Suprapubic skin (tissue), 4 donors: Measurements from ENCODE around the gene EXOC7. TPM values are rescaled to one million over a fixed set of nuclear protein-coding genes. Genes with fewer than 3 reads are reported as not detected.

Source experiments
- DNase-seq, 2 donors: peaks; one replicate each; pipeline ENCODE4 v3.0.0-alpha.2; 2019; ENCODE audit warnings: low spot score in 2 of 2
- H3K27ac ChIP-seq: fragments of 200-600 bp; sonication (generic); one replicate; pipeline ENCODE4 v1.5.1; 2019
- H3K27me3 ChIP-seq: fragments of 200-600 bp; sonication (generic); one replicate; pipeline ENCODE4 v1.5.1; 2019
- H3K36me3 ChIP-seq: fragments of 200-600 bp; sonication (generic); one replicate; pipeline ENCODE4 v1.5.1; 2019
- H3K4me1 ChIP-seq: fragments of 200-600 bp; sonication (generic); one replicate; pipeline ENCODE4 v1.5.1; 2019
- H3K4me3 ChIP-seq: fragments of 200-600 bp; sonication (generic); one replicate; pipeline ENCODE4 v1.5.1; 2019; ENCODE audit warnings: mild to moderate bottlenecking
- H3K9me3 ChIP-seq: fragments of 200-600 bp; sonication (generic); one replicate; pipeline ENCODE4 v1.5.1; 2019
- CTCF ChIP-seq, 2 donors: fragments of 200-600 bp in 1 of 2; fragments of 450-650 bp in 1 of 2; sonication (generic) in 1 of 2; IDR thresholded peaks; one replicate each; pipeline ENCODE4 v1.5.1; 2016 to 2019; ENCODE audit warnings: antibody characterized with exemption in 2 of 2, mild to moderate bottlenecking in 1 of 2, moderate library complexity in 1 of 2
- EP300 ChIP-seq: sonication (generic); formaldehyde crosslinking; IDR thresholded peaks from one replicate; pipeline ENCODE4 v1.6.1; 2017; ENCODE audit warnings: antibody characterized with exemption
- POLR2A ChIP-seq, 2 donors: fragments of 450-650 bp; IDR thresholded peaks; one replicate each; pipeline ENCODE4 v1.6.1; 2017; ENCODE audit warnings: antibody characterized with exemption in 2 of 2, mild to moderate bottlenecking in 2 of 2, moderate library complexity in 2 of 2
- POLR2AphosphoS5 ChIP-seq, 3 donors: sonication (generic); formaldehyde crosslinking; IDR thresholded peaks; one replicate each; pipeline ENCODE4 v1.6.1; 2017; ENCODE audit warnings: antibody characterized with exemption in 3 of 3
- WGBS: methylation state at CpG from one replicate; pipeline ENCODE4 v1.1.5; 2018; 5-methylcytosine and 5-hydroxymethylcytosine counted together
- total RNA-seq, 4 donors: library from RNA; depleted of rRNA; stranded (reverse); fragments of >200 nt; gene quantifications; one replicate each; pipeline ENCODE4 v1.1.0, GENCODE V29; 2016

Gene EXOC7
- total RNA-seq, 4 donors from 2014 or later, result 67.4 to 108 (median 78.6) TPM

GRCh38 chr17:76091526-76092286, 11.9 kb downstream of the EXOC7 start:
- Histone ChIP-seq H3K4me1 (no peaks in the 10 kb centered on the region), H3K4me3 (no peak overlapping the region), H3K9me3 (no peaks in the 10 kb centered on the region), H3K27ac (no peak overlapping the region), H3K36me3 (peaks cover 98% of the 10 kb centered on the region), H3K27me3 (no peaks in the 10 kb centered on the region)
- WGBS, result 78% methylated on average over 22 of the region's 23 CpGs
- TF ChIP-seq POLR2AphosphoS5 (IDR thresholded peaks at IDR 0.05) (no peak), EP300 (no peak), CTCF (IDR thresholded peaks at IDR 0.05) (no peak), POLR2A (IDR thresholded peaks at IDR 0.05) (no peak)
- DNase-seq, result no peak

- Histone ChIP-seq H3K9me3 (no peaks in the 10 kb centered on the region), H3K4me3 (no peak overlapping the region), H3K36me3 (peaks cover 98% of the 10 kb centered on the region), H3K27ac (no peak overlapping the region), H3K27me3 (no peaks in the 10 kb centered on the region), H3K4me1 (no peaks in the 10 kb centered on the region)
- WGBS, result 86% methylated on average over 15 of the region's 17 CpGs
- no peak for TF ChIP-seq CTCF (IDR thresholded peaks at IDR 0.05)
- no peak for TF ChIP-seq POLR2A (IDR thresholded peaks at IDR 0.05)
- TF ChIP-seq POLR2AphosphoS5 (IDR thresholded peaks at IDR 0.05), result no peak
- TF ChIP-seq EP300, result no peak
- DNase-seq, result no peak
Measured at GRCh38 chr17:76090517-76091129, 13.0 kb downstream of the EXOC7 start.

- TF ChIP-seq POLR2A (IDR thresholded peaks at IDR 0.05), result no peak
- no peak for TF ChIP-seq EP300
- TF ChIP-seq CTCF (IDR thresholded peaks at IDR 0.05), result no peak
- TF ChIP-seq POLR2AphosphoS5 (IDR thresholded peaks at IDR 0.05), result no peak
- Histone ChIP-seq H3K36me3 (peaks cover 98% of the 10 kb centered on the region), H3K9me3 (no peaks in the 10 kb centered on the region), H3K27me3 (no peaks in the 10 kb centered on the region), H3K4me1 (no peaks in the 10 kb centered on the region), H3K27ac (no peak overlapping the region), H3K4me3 (no peak overlapping the region)
- WGBS, result 88% methylated on average over 8 of the region's 32 CpGs
- no peak for DNase-seq
Measured at GRCh38 chr17:76089680-76090516, 13.7 kb downstream of the EXOC7 start.

GRCh38 chr17:76088868-76089576, 14.6 kb downstream of the EXOC7 start:
- DNase-seq, result no peak
- TF ChIP-seq CTCF (IDR thresholded peaks at IDR 0.05), result no peak
- TF ChIP-seq EP300, result no peak
- no peak for TF ChIP-seq POLR2AphosphoS5 (IDR thresholded peaks at IDR 0.05)
- no peak for TF ChIP-seq POLR2A (IDR thresholded peaks at IDR 0.05)
- H3K4me1 ChIP-seq, result no peaks in the 10 kb centered on the region
- H3K27me3 ChIP-seq, result no peaks in the 10 kb centered on the region
- H3K9me3 ChIP-seq, result no peaks in the 10 kb centered on the region
- peaks cover 98% of the 10 kb centered on the region for H3K36me3 ChIP-seq
- H3K27ac ChIP-seq, result no peak overlapping the region
- H3K4me3 ChIP-seq, result no peak overlapping the region
- WGBS, result 92% methylated on average over 7 of the region's 25 CpGs
